Gastrocnemius medialis (tissue), 4 donors: ENCODE measurements around the gene RETREG1. TPM values are rescaled to one million over a fixed set of nuclear protein-coding genes. Genes with fewer than 3 reads are reported as not detected.

Source experiments
- ATAC-seq, 2 donors: fragments of 150-250 bp; one replicate each; pipeline ENCODE4 v1.9.1; 2016
- DNase-seq, 2 donors: peaks; one replicate each; pipeline ENCODE4 v3.0.0-alpha.2; 2019
- H3K27ac ChIP-seq, 4 donors: fragments of 200-600 bp; sonication (generic); 1 replicate in 1 of 4; 2 replicates in 3 of 4; pipeline ENCODE4 v1.5.1; 2016 to 2018; ENCODE audit warnings: mild to moderate bottlenecking in 2 of 4, moderate library complexity in 1 of 4
- H3K27me3 ChIP-seq, 3 donors: fragments of 200-600 bp; sonication (generic) in 2 of 3; 1 replicate in 1 of 3; 2 replicates in 2 of 3; pipeline versions ENCODE4 v1.5.1 to v1.6.0; 2016 to 2019; ENCODE audit warnings: mild to moderate bottlenecking in 1 of 3, moderate library complexity in 1 of 3
- H3K36me3 ChIP-seq, 2 donors: fragments of 200-600 bp; sonication (generic) in 1 of 2; one replicate each; pipeline ENCODE4 v1.5.1; 2017 to 2018
- H3K4me1 ChIP-seq, 2 donors: fragments of 200-600 bp; sonication (generic) in 1 of 2; one replicate each; pipeline ENCODE4 v1.5.1; 2016 to 2017; ENCODE audit warnings: mild to moderate bottlenecking in 2 of 2
- H3K4me3 ChIP-seq, 4 donors: fragments of 200-600 bp; sonication (generic) in 3 of 4; 1 replicate in 1 of 4; 2 replicates in 3 of 4; pipeline ENCODE4 v1.5.1; 2016 to 2019; ENCODE audit warnings: mild to moderate bottlenecking in 2 of 4
- H3K9me3 ChIP-seq, 3 donors: fragments of 200-600 bp; sonication (generic) in 2 of 3; 1 replicate in 1 of 3; 2 replicates in 2 of 3; pipeline ENCODE4 v1.5.1; 2016 to 2019
- CTCF ChIP-seq, 5 experiments: fragments of 450-650 bp in 3 of 5; fragments of 200-600 bp in 2 of 5; sonication (generic) in 2 of 5; IDR thresholded peaks in 4 of 5; conservative IDR thresholded peaks in 1 of 5; 1 replicate in 4 of 5; 2 replicates in 1 of 5; pipeline ENCODE4 v1.5.1; 2016 to 2019; ENCODE audit warnings: antibody characterized with exemption in 5 of 5, mild to moderate bottlenecking in 3 of 5, moderate library complexity in 3 of 5
- POLR2A ChIP-seq, 2 donors: fragments of 450-650 bp; IDR thresholded peaks; one replicate each; pipeline ENCODE4 v1.6.1; 2017; ENCODE audit warnings: antibody characterized with exemption in 2 of 2, mild to moderate bottlenecking in 2 of 2, moderate library complexity in 2 of 2
- in situ Hi-C, 4 donors: fragments of 200-750 bp; cut with MboI; loops; one replicate each; pipeline versions ENCODE4 v1.15.0 to v1.8.0; 2017; ENCODE audit warnings: low sequenced_read_pairs in 4 of 4
- intact Hi-C: fragments of 100-400 bp; cut with DNase I; formaldehyde crosslinking; loops from one replicate; pipeline ENCODE4 v1.15.1; 2023; ENCODE audit warnings: low total_unique reads
- total RNA-seq, 4 donors: library from RNA; depleted of rRNA; stranded (reverse); fragments of >200 nt; gene quantifications; one replicate each; pipeline versions ENCODE4 v1.1.0 to v1.2.3, GENCODE V29; 2016

RETREG1 gene
- total RNA-seq, 4 donors from 2014 or later = 94.2 to 380 (median 305) TPM

GRCh38 chr5:16550316-16550952 is 66.4 kb downstream of the RETREG1 start:
- intact Hi-C loops (loop anchor here (1.0 to 10.0 kb wide), 4 partner anchors 61 to 384 kb away; partner anchors contain the start of genes MYO10 and ZNF622), in situ Hi-C loops (loop anchor here (5.0 to 10.0 kb wide), 3 partner anchors 63 to 93 kb away; no protein-coding TSS in a partner anchor)
- Histone ChIP-seq H3K9me3 (no peaks in the 10 kb centered on the region), H3K4me3 (peak overlapping the region in 3 of 4 donors; percentile 18 to 40 (median 24)), H3K27ac (peak overlapping the region; percentile 90 to 97 (median 94)), H3K36me3 (no peaks in the 10 kb centered on the region), H3K4me1 (peaks cover 44 to 48% of the 10 kb centered on the region in 2 donors), H3K27me3 (no peaks in the 10 kb centered on the region)
- ATAC-seq (peak; percentile 36 to 57), DNase-seq (peak; percentile 44 to 62)
- TF ChIP-seq CTCF (IDR thresholded peaks at IDR 0.05 in 4 of 5, conservative IDR thresholded peaks at IDR 0.05 in 1 of 5) (peak; percentile 80 to 93 (median 89)), POLR2A (IDR thresholded peaks at IDR 0.05) (no peak)

GRCh38 chr5:16549491-16550206 is 67.1 kb downstream of the RETREG1 start:
- H3K9me3 ChIP-seq = no peaks in the 10 kb centered on the region
- H3K27me3 ChIP-seq = no peaks in the 10 kb centered on the region
- intact Hi-C loops = loop anchor here (1.0 to 10.0 kb wide), 4 partner anchors 60 to 385 kb away; partner anchors contain the start of genes MYO10 and ZNF622
- ATAC-seq = peak; percentile 59 to 82
- peak; percentile 36 to 74 for TF ChIP-seq POLR2A (IDR thresholded peaks at IDR 0.05)
- no peak for TF ChIP-seq CTCF (IDR thresholded peaks at IDR 0.05 in 4 of 5, conservative IDR thresholded peaks at IDR 0.05 in 1 of 5)
- H3K4me1 ChIP-seq = peaks cover 51 to 56% of the 10 kb centered on the region in 2 donors
- no peak for DNase-seq
- in situ Hi-C loops = loop anchor here (5.0 to 10.0 kb wide), 3 partner anchors 62 to 92 kb away; no protein-coding TSS in a partner anchor
- H3K27ac ChIP-seq = peak overlapping the region; percentile 90 to 97 (median 94)
- peak overlapping the region; percentile 18 to 40 (median 28) for H3K4me3 ChIP-seq
- H3K36me3 ChIP-seq = no peaks in the 10 kb centered on the region

GRCh38 chr5:16548812-16549211 is 68.0 kb downstream of the RETREG1 start:
- ATAC-seq = no peak
- DNase-seq = no peak
- no peak overlapping the region for H3K4me3 ChIP-seq
- peak overlapping the region; percentile 90 to 97 (median 94) for H3K27ac ChIP-seq
- TF ChIP-seq POLR2A (IDR thresholded peaks at IDR 0.05) (no peak), CTCF (IDR thresholded peaks at IDR 0.05 in 4 of 5, conservative IDR thresholded peaks at IDR 0.05 in 1 of 5) (no peak)
- H3K4me1 ChIP-seq = peaks cover 60 to 65% of the 10 kb centered on the region in 2 donors
- H3K27me3 ChIP-seq = no peaks in the 10 kb centered on the region
- intact Hi-C loops (loop anchor here (1.0 kb wide), 1 partner anchor 227 kb away; no protein-coding TSS in a partner anchor), in situ Hi-C loops (no loop called here)
- H3K36me3 ChIP-seq = no peaks in the 10 kb centered on the region
- no peaks in the 10 kb centered on the region for H3K9me3 ChIP-seq

- no peaks in the 10 kb centered on the region for H3K9me3 ChIP-seq
Observed at GRCh38 chr5:16548115-16548514, 68.7 kb downstream of the RETREG1 start.

More at GRCh38 chr5:16548115-16548514, 68.7 kb downstream of the RETREG1 start:
- H3K27me3 ChIP-seq = no peaks in the 10 kb centered on the region
- TF ChIP-seq CTCF (IDR thresholded peaks at IDR 0.05 in 4 of 5, conservative IDR thresholded peaks at IDR 0.05 in 1 of 5) = no peak
- no peak for TF ChIP-seq POLR2A (IDR thresholded peaks at IDR 0.05)
- no peak overlapping the region for H3K4me3 ChIP-seq
- peak overlapping the region; percentile 90 to 97 (median 94) for H3K27ac ChIP-seq
- ATAC-seq = no peak
- intact Hi-C loops = loop anchor here (1.0 kb wide), 1 partner anchor 228 kb away; no protein-coding TSS in a partner anchor
- no peak for DNase-seq
- H3K4me1 ChIP-seq = peaks cover 61 to 68% of the 10 kb centered on the region in 2 donors
- in situ Hi-C loops = no loop called here
- H3K36me3 ChIP-seq = no peaks in the 10 kb centered on the region
